HG03558 (cell line): ENCODE results near the gene DTX2.
"Not testable (repeated sequence)": the region's sequence is repeated elsewhere in the genome, so short reads cannot be mapped to it uniquely, and the experiment has no call there.

ENCODE experiments used
- ATAC-seq: cut with Tn5 transposase; IDR thresholded peaks from one replicate; pipeline ENCODE4 v1.9.1; 2021; ENCODE audit warnings: moderate number of reproducible peaks; ENCODE audit not compliant: unreplicated experiment; ENCODE audit errors: extremely low read depth

Gene DTX2

GRCh38 chr7:76442664-76443446 is 18.7 kb upstream of the DTX2 start:
- ATAC-seq = not testable (repeated sequence)

GRCh38 chr7:76443846-76444245 is 17.7 kb upstream of the DTX2 start:
- not testable (repeated sequence) for ATAC-seq

- peak; percentile 74 for ATAC-seq
Measured at GRCh38 chr7:76445577-76446008, 15.9 kb upstream of the DTX2 start.

GRCh38 chr7:76457017-76457416 is 4.5 kb upstream of the DTX2 start:
- not testable (repeated sequence) for ATAC-seq

GRCh38 chr7:76458504-76458903 is 3.0 kb upstream of the DTX2 start:
- ATAC-seq = not testable (repeated sequence)

- ATAC-seq = not testable (repeated sequence)
Measured at GRCh38 chr7:76460767-76461166, 742 bp upstream of the DTX2 start.

DNA sequence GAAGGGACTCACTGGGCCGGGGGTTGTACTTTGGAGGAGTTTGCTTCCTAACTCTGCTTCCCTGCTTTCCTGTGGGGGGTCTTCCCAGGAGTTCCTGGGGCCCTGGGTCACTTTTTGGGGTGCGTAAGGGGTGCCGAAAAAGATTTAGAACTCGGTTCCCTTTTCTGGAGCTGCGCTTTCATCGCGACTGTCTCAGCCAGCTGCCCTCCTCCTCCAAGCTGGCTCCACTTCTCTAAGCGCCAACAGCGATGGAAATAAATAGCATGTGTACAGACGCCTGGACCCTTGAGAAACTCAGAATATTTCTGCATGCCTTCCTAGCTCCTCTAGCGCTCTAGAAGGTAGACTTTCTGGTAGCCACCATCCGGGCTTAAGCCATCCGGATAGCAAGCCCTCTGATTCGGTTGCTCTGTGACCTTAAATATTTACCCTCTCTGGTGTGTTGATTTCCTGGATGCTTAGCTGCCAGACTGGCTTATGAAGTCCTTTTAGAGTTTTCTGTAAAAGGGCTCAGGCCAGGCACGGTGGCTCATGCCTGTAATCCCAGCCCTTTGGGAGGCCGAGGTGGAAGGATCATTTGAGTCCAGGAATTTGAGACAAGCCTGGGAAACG is 868 bp downstream of the DTX2 start:
- ATAC-seq = not testable (repeated sequence)

DNA sequence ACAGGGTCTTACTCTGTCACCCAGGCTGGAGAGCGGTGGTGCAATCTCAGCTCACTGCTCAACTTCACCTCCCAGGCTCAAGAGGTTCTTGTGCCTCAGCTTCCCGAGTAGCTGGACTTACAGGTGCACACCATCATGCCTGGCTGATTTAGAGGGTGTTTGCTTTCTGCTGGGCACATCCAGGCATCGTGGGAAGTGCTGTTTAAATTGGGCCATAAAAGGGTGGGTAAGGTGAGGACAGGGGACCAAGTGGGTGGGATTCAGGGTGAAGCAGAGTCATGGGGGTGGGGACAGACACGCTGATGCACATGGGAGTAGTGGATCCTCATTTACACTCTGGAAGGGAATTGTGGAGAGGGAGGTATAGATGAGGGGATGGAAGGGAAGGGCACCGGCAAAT is 3.5 kb downstream of the DTX2 start:
- not testable (repeated sequence) for ATAC-seq

DNA sequence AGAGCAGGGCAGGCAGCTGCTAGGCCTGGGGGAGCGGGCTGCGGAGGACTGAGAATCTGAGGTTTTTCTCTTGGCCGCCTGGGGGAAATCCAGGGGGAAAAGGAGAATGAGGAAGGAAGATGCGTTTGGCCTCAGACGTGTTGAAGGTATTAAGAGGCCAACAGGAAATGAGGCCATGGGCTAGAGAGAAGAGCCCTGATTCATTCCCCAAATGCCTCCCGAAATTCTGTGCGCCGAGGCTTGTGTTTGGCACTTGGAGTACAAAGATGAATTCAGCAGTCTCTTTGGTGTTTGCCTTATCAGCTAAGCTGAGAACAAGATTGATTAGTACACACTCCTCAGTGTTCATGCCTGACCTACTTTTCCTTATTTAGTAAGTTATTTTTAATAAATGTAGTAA is 4.4 kb downstream of the DTX2 start:
- not testable (repeated sequence) for ATAC-seq

DNA sequence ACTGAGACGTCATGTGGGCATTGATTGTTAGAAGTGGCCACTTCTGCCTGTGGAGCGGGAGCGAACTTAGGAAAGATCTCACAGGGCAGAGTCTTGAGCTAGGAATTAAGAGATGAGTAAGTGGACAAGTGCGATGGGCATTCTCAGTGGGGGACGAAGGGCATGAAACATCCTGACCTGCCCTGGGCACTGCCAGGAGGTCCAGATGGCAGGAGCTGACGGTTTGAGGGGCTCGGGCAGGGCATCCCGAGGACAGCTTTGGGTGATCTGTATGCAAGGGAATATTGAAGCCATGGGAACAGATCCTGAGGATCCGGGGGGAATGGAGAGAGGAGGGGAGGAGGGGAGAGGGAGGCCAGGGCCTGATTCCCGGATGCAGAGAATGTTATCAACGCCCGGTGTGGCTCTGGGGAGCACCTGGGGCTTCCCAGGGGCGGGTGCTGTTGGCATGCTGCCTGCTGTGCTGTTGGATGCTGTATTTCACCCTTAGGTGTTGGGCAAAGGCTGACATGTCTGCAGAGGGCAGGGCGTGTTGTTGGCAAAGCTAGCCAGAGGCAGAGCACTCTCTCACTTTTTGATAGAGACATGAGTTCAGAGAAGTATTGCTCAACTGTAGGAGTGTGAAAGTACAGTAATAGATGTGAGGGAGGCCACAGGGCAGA is 6.4 kb downstream of the DTX2 start:
- ATAC-seq = not testable (repeated sequence)

GRCh38 chr7:76471556-76472221 is 10.2 kb downstream of the DTX2 start:
- not testable (repeated sequence) for ATAC-seq

DNA sequence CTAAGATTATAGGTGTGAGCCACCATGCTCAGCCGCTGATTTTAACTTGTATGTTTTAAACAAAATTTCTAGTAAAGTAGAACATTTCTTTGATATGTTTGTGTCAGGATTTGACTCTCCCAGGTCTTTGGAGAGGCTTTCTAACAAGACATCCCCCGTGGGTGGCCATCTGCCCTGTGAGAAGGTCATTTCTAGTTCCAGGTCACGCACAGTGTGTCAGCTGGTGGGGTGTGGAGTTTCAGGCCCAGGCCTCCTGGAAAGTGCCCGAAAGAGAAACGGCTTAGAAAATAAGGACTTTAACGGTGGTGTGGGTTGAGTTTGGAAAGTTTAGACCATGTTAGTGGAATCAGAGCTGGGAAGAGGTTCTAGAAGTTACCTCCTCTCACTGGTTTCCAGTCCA is 11.6 kb downstream of the DTX2 start:
- not testable (repeated sequence) for ATAC-seq

- ATAC-seq = not testable (repeated sequence)
Measured at GRCh38 chr7:76476280-76476679, 14.8 kb downstream of the DTX2 start.

DNA sequence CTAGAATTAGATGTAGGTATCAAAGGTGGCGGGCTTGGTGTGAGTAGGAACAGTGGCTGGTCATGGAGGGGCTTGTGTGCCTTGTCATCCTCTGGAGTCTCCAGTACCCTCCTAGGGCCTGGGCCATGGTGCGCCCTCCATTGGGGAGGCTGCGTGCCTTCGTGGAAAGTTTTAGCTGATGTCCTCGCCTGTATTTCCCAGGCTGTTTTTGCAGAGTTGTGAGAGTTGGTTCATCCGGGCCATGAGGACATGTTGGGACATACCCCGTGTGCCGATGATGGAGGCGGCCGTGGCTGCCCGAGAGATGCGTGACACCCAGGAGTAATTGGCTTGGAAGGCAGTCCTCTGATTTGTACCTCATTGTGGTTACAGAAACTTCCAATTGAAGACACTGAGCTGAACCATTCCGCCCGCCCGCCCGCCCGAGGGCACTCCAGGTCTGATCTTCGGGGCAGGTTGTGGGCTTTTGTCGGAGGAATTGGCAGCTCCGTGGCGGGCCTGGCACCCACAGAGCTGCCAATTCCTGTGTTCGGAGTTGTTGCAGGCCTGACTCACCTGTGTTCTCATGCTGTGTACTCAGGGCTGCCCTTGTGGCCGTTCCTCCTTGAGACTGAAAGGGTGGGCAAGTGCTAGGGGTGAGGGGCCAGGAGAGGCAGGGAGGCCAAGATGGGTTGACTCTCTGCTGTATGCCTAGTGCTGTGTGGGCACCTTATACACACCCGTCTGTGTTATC is 15.4 kb downstream of the DTX2 start:
- not testable (repeated sequence) for ATAC-seq

- not testable (repeated sequence) for ATAC-seq
Measured at GRCh38 chr7:76479628-76480027, 18.1 kb downstream of the DTX2 start.

GRCh38 chr7:76480403-76481253 is 19.1 kb downstream of the DTX2 start:
- ATAC-seq = not testable (repeated sequence)

- ATAC-seq = not testable (repeated sequence)
Measured at GRCh38 chr7:76482660-76483059, 21.2 kb downstream of the DTX2 start.

- not testable (repeated sequence) for ATAC-seq
Measured at GRCh38 chr7:76483081-76483480, 21.6 kb downstream of the DTX2 start.

DNA sequence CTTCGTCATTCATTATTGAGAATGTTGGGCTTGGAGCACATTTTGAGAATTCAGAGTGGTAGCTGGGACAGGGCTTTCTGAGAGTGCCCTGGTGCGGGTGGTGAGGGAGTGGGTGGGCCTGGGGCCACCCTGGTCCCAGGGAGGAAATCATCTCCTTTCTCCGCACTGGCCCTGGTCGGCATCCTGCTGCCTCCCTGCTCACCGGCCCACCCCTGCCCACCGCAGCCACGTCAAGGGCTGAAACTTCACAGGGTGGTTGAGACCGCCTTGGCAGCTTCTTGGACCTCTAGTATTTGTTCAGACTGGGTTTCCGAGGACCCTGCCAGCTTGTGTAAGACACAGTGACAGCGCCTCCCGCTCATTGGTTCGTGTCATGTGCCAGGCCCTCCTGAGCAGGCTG is 22.9 kb downstream of the DTX2 start:
- not testable (repeated sequence) for ATAC-seq
